ENCODE measurements around the gene TFPI.

TFPI gene

GRCh38 chr2:187442778-187443177 lies 111.5 kb downstream of the TFPI start:
- no peak overlapping the region for H3K14ac ChIP-seq (ENCODE audit: low read length in 2 of 2)
- no peak overlapping the region for H4K91ac ChIP-seq (ENCODE audit: low read length)
- H3K9me3 ChIP-seq (ENCODE audit: control insufficient read depth, low read length): no peaks in the 10 kb centered on the region
- H3K4ac ChIP-seq (ENCODE audit: low read depth in 1 of 2, low read length in 2 of 2): no peak overlapping the region
- no peak overlapping the region for H3K27ac ChIP-seq (ENCODE audit: low read length, poor library complexity, severe bottlenecking)
- H2BK5ac ChIP-seq (ENCODE audit: low read depth, low read length, poor library complexity, severe bottlenecking): no peak overlapping the region
- no peak overlapping the region for H2AK5ac ChIP-seq (ENCODE audit: low read length, severe bottlenecking)
- no peaks in the 10 kb centered on the region for H3K36me3 ChIP-seq (ENCODE audit: control insufficient read depth in 1 of 2, insufficient read depth in 2 of 2, low read depth in 1 of 2, low read length in 2 of 2)
- no peak overlapping the region for H3K18ac ChIP-seq (ENCODE audit: low read depth in 1 of 2, low read length in 2 of 2)
- no peak overlapping the region for H2AFZ ChIP-seq (ENCODE audit: low read depth, low read length)
- H3K4me1 ChIP-seq (ENCODE audit: control insufficient read depth, insufficient read depth, low read depth, low read length): no peaks in the 10 kb centered on the region
- H2BK120ac ChIP-seq (ENCODE audit: low read depth, low read length): no peak overlapping the region
- H2BK15ac ChIP-seq (ENCODE audit: low read depth, poor library complexity, severe bottlenecking): no peak overlapping the region
- DNase-seq: no peak
- no peak overlapping the region for H2BK12ac ChIP-seq (ENCODE audit: low read length in 2 of 2)
- no peak overlapping the region for H3K23ac ChIP-seq (ENCODE audit: low read length in 2 of 2)
- peaks cover 2% of the 10 kb centered on the region for H3K79me1 ChIP-seq (replicated peaks; ENCODE audit: low read length, poor library complexity, severe bottlenecking)
- H3K27me3 ChIP-seq (ENCODE audit: control insufficient read depth in 1 of 2, insufficient read depth in 1 of 2, low read length in 2 of 2): no peaks in the 10 kb centered on the region
- H3K9ac ChIP-seq (ENCODE audit: low read length): no peak overlapping the region
- H4K8ac ChIP-seq (ENCODE audit: low read length): no peak overlapping the region
- WGBS: no CpG with 5 or more reads among the region's 2 CpGs
- H3K4me2 ChIP-seq (ENCODE audit: low read length, poor library complexity, severe bottlenecking): no peak overlapping the region
- H3K4me3 ChIP-seq (ENCODE audit: insufficient read depth in 1 of 2, low read depth in 1 of 2, low read length in 2 of 2): no peak overlapping the region

DNA sequence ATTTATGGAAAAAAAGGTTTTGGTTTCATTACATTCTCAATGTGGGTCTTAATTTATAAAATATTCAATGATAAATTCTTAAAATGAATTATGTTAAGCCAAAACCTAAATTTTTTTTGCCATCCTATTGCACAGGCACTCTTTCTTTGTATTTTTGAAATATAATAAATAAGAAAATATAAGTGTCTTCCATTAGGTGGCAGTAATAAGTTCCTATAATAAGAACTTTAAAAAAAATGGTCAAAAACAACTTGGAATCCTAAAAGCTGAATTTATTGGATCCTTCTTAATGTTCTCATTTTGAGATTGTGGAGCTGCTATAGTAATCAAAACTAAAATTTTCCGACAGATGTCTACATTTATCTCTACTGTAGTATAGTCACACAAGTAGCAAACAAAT lies 111.9 kb downstream of the TFPI start:
- no peak overlapping the region for H3K9ac ChIP-seq (ENCODE audit: low read length)
- peaks cover 2% of the 10 kb centered on the region for H3K79me1 ChIP-seq (replicated peaks; ENCODE audit: low read length, poor library complexity, severe bottlenecking)
- no peak overlapping the region for H3K27ac ChIP-seq (ENCODE audit: low read length, poor library complexity, severe bottlenecking)
- H3K4me2 ChIP-seq (ENCODE audit: low read length, poor library complexity, severe bottlenecking): no peak overlapping the region
- H3K23ac ChIP-seq (ENCODE audit: low read length in 2 of 2): no peak overlapping the region
- H2BK12ac ChIP-seq (ENCODE audit: low read length in 2 of 2): no peak overlapping the region
- H4K91ac ChIP-seq (ENCODE audit: low read length): no peak overlapping the region
- no peak overlapping the region for H2BK120ac ChIP-seq (ENCODE audit: low read depth, low read length)
- no peaks in the 10 kb centered on the region for H3K27me3 ChIP-seq (ENCODE audit: control insufficient read depth in 1 of 2, insufficient read depth in 1 of 2, low read length in 2 of 2)
- H3K4ac ChIP-seq (ENCODE audit: low read depth in 1 of 2, low read length in 2 of 2): no peak overlapping the region
- no peak overlapping the region for H3K4me3 ChIP-seq (ENCODE audit: insufficient read depth in 1 of 2, low read depth in 1 of 2, low read length in 2 of 2)
- H2AFZ ChIP-seq (ENCODE audit: low read depth, low read length): no peak overlapping the region
- no peaks in the 10 kb centered on the region for H3K36me3 ChIP-seq (ENCODE audit: control insufficient read depth in 1 of 2, insufficient read depth in 2 of 2, low read depth in 1 of 2, low read length in 2 of 2)
- no peak overlapping the region for H2BK5ac ChIP-seq (ENCODE audit: low read depth, low read length, poor library complexity, severe bottlenecking)
- H3K4me1 ChIP-seq (ENCODE audit: control insufficient read depth, insufficient read depth, low read depth, low read length): no peaks in the 10 kb centered on the region
- no peak overlapping the region for H2AK5ac ChIP-seq (ENCODE audit: low read length, severe bottlenecking)
- H3K9me3 ChIP-seq (ENCODE audit: control insufficient read depth, low read length): no peaks in the 10 kb centered on the region
- no peak overlapping the region for H2BK15ac ChIP-seq (ENCODE audit: low read depth, poor library complexity, severe bottlenecking)
- H3K14ac ChIP-seq (ENCODE audit: low read length in 2 of 2): no peak overlapping the region
- DNase-seq: no peak
- H3K18ac ChIP-seq (ENCODE audit: low read depth in 1 of 2, low read length in 2 of 2): no peak overlapping the region
- no CpG with 5 or more reads among the region's 1 CpG for WGBS
- no peak overlapping the region for H4K8ac ChIP-seq (ENCODE audit: low read length)

- no peak overlapping the region for H4K91ac ChIP-seq (ENCODE audit: low read length)
- WGBS: 83% methylated on average over 2 of the region's 3 CpGs
- no peak for DNase-seq
These were observed 114.0 kb downstream of the TFPI start for GRCh38 chr2:187440101-187440675.

DNA sequence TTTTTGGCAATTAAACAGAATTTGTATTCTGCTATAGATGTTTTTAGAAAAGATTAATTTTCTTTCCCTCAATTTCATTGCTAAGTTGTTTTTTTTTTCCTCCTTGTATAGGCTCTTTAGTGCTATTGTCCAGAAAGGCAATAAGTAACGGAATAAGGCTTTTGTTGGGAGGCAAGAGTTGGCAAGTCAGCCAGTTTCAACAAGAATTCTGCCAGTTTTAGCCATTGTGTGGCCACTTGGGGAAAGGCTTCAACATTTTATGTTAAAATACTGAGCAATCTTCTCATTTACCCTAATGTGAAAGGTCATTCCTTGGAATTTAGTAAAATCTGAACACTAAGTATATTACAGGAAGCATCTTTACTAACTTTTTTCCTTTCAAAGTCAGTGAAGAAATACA lies 115.8 kb downstream of the TFPI start:
- Histone ChIP-seq H4K8ac (ENCODE audit: low read length) (no peak overlapping the region), H2BK120ac (ENCODE audit: low read depth, low read length) (no peak overlapping the region), H2BK15ac (ENCODE audit: low read depth, poor library complexity, severe bottlenecking) (no peak overlapping the region), H3K4ac (ENCODE audit: low read depth in 1 of 2, low read length in 2 of 2) (no peak overlapping the region), H4K91ac (ENCODE audit: low read length) (no peak overlapping the region), H3K18ac (ENCODE audit: low read depth in 1 of 2, low read length in 2 of 2) (no peak overlapping the region), H3K9me3 (ENCODE audit: control insufficient read depth, low read length) (no peaks in the 10 kb centered on the region), H3K4me3 (ENCODE audit: insufficient read depth in 1 of 2, low read depth in 1 of 2, low read length in 2 of 2) (no peak overlapping the region), H3K36me3 (ENCODE audit: control insufficient read depth in 1 of 2, insufficient read depth in 2 of 2, low read depth in 1 of 2, low read length in 2 of 2) (no peaks in the 10 kb centered on the region), H3K27ac (ENCODE audit: low read length, poor library complexity, severe bottlenecking) (no peak overlapping the region), H3K4me2 (ENCODE audit: low read length, poor library complexity, severe bottlenecking) (no peak overlapping the region), H2AK5ac (ENCODE audit: low read length, severe bottlenecking) (no peak overlapping the region), H3K4me1 (ENCODE audit: control insufficient read depth, insufficient read depth, low read depth, low read length) (no peaks in the 10 kb centered on the region), H2BK5ac (ENCODE audit: low read depth, low read length, poor library complexity, severe bottlenecking) (no peak overlapping the region), H3K9ac (ENCODE audit: low read length) (no peak overlapping the region), H3K23ac (ENCODE audit: low read length in 2 of 2) (no peak overlapping the region), H3K27me3 (ENCODE audit: control insufficient read depth in 1 of 2, insufficient read depth in 1 of 2, low read length in 2 of 2) (no peaks in the 10 kb centered on the region), H3K79me1 (replicated peaks; ENCODE audit: low read length, poor library complexity, severe bottlenecking) (peaks cover 2% of the 10 kb centered on the region), H3K14ac (ENCODE audit: low read length in 2 of 2) (no peak overlapping the region), H2BK12ac (ENCODE audit: low read length in 2 of 2) (no peak overlapping the region), H2AFZ (ENCODE audit: low read depth, low read length) (no peak overlapping the region)
- 100% methylated on average over 1 of the region's 1 CpG for WGBS
- DNase-seq: no peak

More at GRCh38 chr2:187440101-187440675, 114.0 kb downstream of the TFPI start:
- H2AFZ ChIP-seq (ENCODE audit: low read depth, low read length): no peak overlapping the region
- H3K14ac ChIP-seq (ENCODE audit: low read length in 2 of 2): no peak overlapping the region
- no peak overlapping the region for H3K18ac ChIP-seq (ENCODE audit: low read depth in 1 of 2, low read length in 2 of 2)
- no peak overlapping the region for H2BK5ac ChIP-seq (ENCODE audit: low read depth, low read length, poor library complexity, severe bottlenecking)
- H2BK120ac ChIP-seq (ENCODE audit: low read depth, low read length): no peak overlapping the region
- no peak overlapping the region for H3K4me2 ChIP-seq (ENCODE audit: low read length, poor library complexity, severe bottlenecking)
- no peak overlapping the region for H3K23ac ChIP-seq (ENCODE audit: low read length in 2 of 2)
- H3K9ac ChIP-seq (ENCODE audit: low read length): no peak overlapping the region
- H3K27ac ChIP-seq (ENCODE audit: low read length, poor library complexity, severe bottlenecking): no peak overlapping the region
- no peak overlapping the region for H4K8ac ChIP-seq (ENCODE audit: low read length)
- no peak overlapping the region for H2AK5ac ChIP-seq (ENCODE audit: low read length, severe bottlenecking)
- no peaks in the 10 kb centered on the region for H3K36me3 ChIP-seq (ENCODE audit: control insufficient read depth in 1 of 2, insufficient read depth in 2 of 2, low read depth in 1 of 2, low read length in 2 of 2)
- H3K79me1 ChIP-seq (replicated peaks; ENCODE audit: low read length, poor library complexity, severe bottlenecking): peaks cover 2% of the 10 kb centered on the region
- no peak overlapping the region for H2BK15ac ChIP-seq (ENCODE audit: low read depth, poor library complexity, severe bottlenecking)
- no peak overlapping the region for H3K4me3 ChIP-seq (ENCODE audit: insufficient read depth in 1 of 2, low read depth in 1 of 2, low read length in 2 of 2)
- H2BK12ac ChIP-seq (ENCODE audit: low read length in 2 of 2): no peak overlapping the region
- H3K4ac ChIP-seq (ENCODE audit: low read depth in 1 of 2, low read length in 2 of 2): no peak overlapping the region
- no peaks in the 10 kb centered on the region for H3K4me1 ChIP-seq (ENCODE audit: control insufficient read depth, insufficient read depth, low read depth, low read length)
- no peaks in the 10 kb centered on the region for H3K9me3 ChIP-seq (ENCODE audit: control insufficient read depth, low read length)
- H3K27me3 ChIP-seq (ENCODE audit: control insufficient read depth in 1 of 2, insufficient read depth in 1 of 2, low read length in 2 of 2): no peaks in the 10 kb centered on the region
